ENCODE data around the gene CCDC93. TPM values are rescaled to one million over a fixed set of nuclear protein-coding genes. Genes with fewer than 3 reads are reported as not detected.

Gene CCDC93
- polyA plus RNA-seq (2013, experiment 1 of 2): 9.4 TPM
- polyA plus RNA-seq (2013, experiment 2 of 2): 11.3 TPM

GRCh38 chr2:118013724-118014491 lies at the start of gene CCDC93:
TSS of gene CCDC93 (minus strand) at chr2:118014070. CDS start at chr2:118013995, 75 bp downstream.
- H3K27me3 ChIP-seq (ENCODE audit: insufficient read depth, low read length, poor library complexity): no peaks in the 10 kb centered on the region
- peaks cover 2% of the 10 kb centered on the region for H3K79me2 ChIP-seq (ENCODE audit: control insufficient read depth, insufficient read depth, low read length)
- H3K27ac ChIP-seq (ENCODE audit: low read depth, low read length): peak within 1 kb of the TSS; percentile 74
- H3K18ac ChIP-seq (ENCODE audit: low read length): peak within 1 kb of the TSS; percentile 81
- H3K36me3 ChIP-seq (ENCODE audit: control insufficient read depth, insufficient read depth, low read length): no peaks in the 10 kb centered on the region
- peak; percentile 91 for DNase-seq
- peaks cover 4% of the 10 kb centered on the region for H3K79me1 ChIP-seq (ENCODE audit: low read length)
- H2BK15ac ChIP-seq (replicated peaks; ENCODE audit: low read depth): no peak within 1 kb of the TSS
- H3K23ac ChIP-seq (ENCODE audit: low read length): no peak within 1 kb of the TSS
- H3K56ac ChIP-seq (ENCODE audit: low read length): peak within 1 kb of the TSS; percentile 89
- no peak within 1 kb of the TSS for H2BK5ac ChIP-seq (ENCODE audit: low read length)
- no peak within 1 kb of the TSS for H2BK120ac ChIP-seq (ENCODE audit: low read depth, low read length)
- H3K4me1 ChIP-seq (ENCODE audit: control insufficient read depth, low read depth, low read length): peaks cover 2% of the 10 kb centered on the region
- peak within 1 kb of the TSS; percentile 84 for H3K4me3 ChIP-seq (ENCODE audit: low read length)
- H4K8ac ChIP-seq (ENCODE audit: low read depth, low read length): no peak within 1 kb of the TSS
- peak within 1 kb of the TSS; percentile 80 for H3K9ac ChIP-seq (ENCODE audit: low read length)
- no peak within 1 kb of the TSS for H3K4ac ChIP-seq (ENCODE audit: low read depth, low read length)
- WGBS (ENCODE audit: extremely low coverage, insufficient coverage, low lambda C conversion rate): no CpG with 5 or more reads among the region's 71 CpGs
- no peak within 1 kb of the TSS for H2AK5ac ChIP-seq (ENCODE audit: low read length)
- H3K4me2 ChIP-seq (ENCODE audit: low read length): peak within 1 kb of the TSS; percentile 78
- no peak within 1 kb of the TSS for H4K5ac ChIP-seq (ENCODE audit: low read length)

GRCh38 chr2:118062669-118063068 lies 48.8 kb upstream of the CCDC93 start:
- WGBS (ENCODE audit: extremely low coverage, insufficient coverage, low lambda C conversion rate): no CpG with 5 or more reads among the region's 2 CpGs
- H3K79me2 ChIP-seq (ENCODE audit: control insufficient read depth, insufficient read depth, low read length): no peaks in the 10 kb centered on the region
- DNase-seq: no peak
- H3K27me3 ChIP-seq (ENCODE audit: insufficient read depth, low read length, poor library complexity): no peaks in the 10 kb centered on the region
- H3K4ac ChIP-seq (ENCODE audit: low read depth, low read length): no peak overlapping the region
- no peak overlapping the region for H4K5ac ChIP-seq (ENCODE audit: low read length)
- H2AK5ac ChIP-seq (ENCODE audit: low read length): no peak overlapping the region
- H2BK120ac ChIP-seq (ENCODE audit: low read depth, low read length): no peak overlapping the region
- no peak overlapping the region for H3K9ac ChIP-seq (ENCODE audit: low read length)
- H3K4me3 ChIP-seq (ENCODE audit: low read length): no peak overlapping the region
- H3K79me1 ChIP-seq (ENCODE audit: low read length): no peaks in the 10 kb centered on the region
- no peak overlapping the region for H3K23ac ChIP-seq (ENCODE audit: low read length)
- H3K18ac ChIP-seq (ENCODE audit: low read length): no peak overlapping the region
- H3K4me2 ChIP-seq (ENCODE audit: low read length): no peak overlapping the region
- no peak overlapping the region for H3K27ac ChIP-seq (ENCODE audit: low read depth, low read length)
- no peaks in the 10 kb centered on the region for H3K36me3 ChIP-seq (ENCODE audit: control insufficient read depth, insufficient read depth, low read length)
- H3K56ac ChIP-seq (ENCODE audit: low read length): no peak overlapping the region
- no peak overlapping the region for H4K8ac ChIP-seq (ENCODE audit: low read depth, low read length)
- H3K4me1 ChIP-seq (ENCODE audit: control insufficient read depth, low read depth, low read length): no peaks in the 10 kb centered on the region
- H2BK5ac ChIP-seq (ENCODE audit: low read length): no peak overlapping the region
- H2BK15ac ChIP-seq (replicated peaks; ENCODE audit: low read depth): no peak overlapping the region

- Histone ChIP-seq H3K4me2 (ENCODE audit: low read length) (no peak overlapping the region), H2BK120ac (ENCODE audit: low read depth, low read length) (no peak overlapping the region), H3K79me1 (ENCODE audit: low read length) (no peaks in the 10 kb centered on the region), H2BK15ac (replicated peaks; ENCODE audit: low read depth) (no peak overlapping the region), H3K4me3 (ENCODE audit: low read length) (no peak overlapping the region), H3K27ac (ENCODE audit: low read depth, low read length) (no peak overlapping the region), H3K9ac (ENCODE audit: low read length) (no peak overlapping the region), H3K4ac (ENCODE audit: low read depth, low read length) (no peak overlapping the region), H3K27me3 (ENCODE audit: insufficient read depth, low read length, poor library complexity) (no peaks in the 10 kb centered on the region), H4K8ac (ENCODE audit: low read depth, low read length) (no peak overlapping the region), H4K5ac (ENCODE audit: low read length) (no peak overlapping the region), H3K79me2 (ENCODE audit: control insufficient read depth, insufficient read depth, low read length) (no peaks in the 10 kb centered on the region), H3K36me3 (ENCODE audit: control insufficient read depth, insufficient read depth, low read length) (no peaks in the 10 kb centered on the region), H3K18ac (ENCODE audit: low read length) (no peak overlapping the region), H2AK5ac (ENCODE audit: low read length) (no peak overlapping the region), H3K56ac (ENCODE audit: low read length) (no peak overlapping the region), H3K4me1 (ENCODE audit: control insufficient read depth, low read depth, low read length) (no peaks in the 10 kb centered on the region), H2BK5ac (ENCODE audit: low read length) (no peak overlapping the region), H3K23ac (ENCODE audit: low read length) (no peak overlapping the region)
- no peak for DNase-seq
Observed at GRCh38 chr2:118062048-118062447, 48.2 kb upstream of the CCDC93 start.

GRCh38 chr2:118061135-118061955 lies 47.5 kb upstream of the CCDC93 start:
- H3K36me3 ChIP-seq (ENCODE audit: control insufficient read depth, insufficient read depth, low read length): no peaks in the 10 kb centered on the region
- H3K9ac ChIP-seq (ENCODE audit: low read length): no peak overlapping the region
- H3K79me2 ChIP-seq (ENCODE audit: control insufficient read depth, insufficient read depth, low read length): no peaks in the 10 kb centered on the region
- H3K4ac ChIP-seq (ENCODE audit: low read depth, low read length): no peak overlapping the region
- H3K18ac ChIP-seq (ENCODE audit: low read length): no peak overlapping the region
- H3K4me2 ChIP-seq (ENCODE audit: low read length): no peak overlapping the region
- no peak overlapping the region for H4K8ac ChIP-seq (ENCODE audit: low read depth, low read length)
- no peaks in the 10 kb centered on the region for H3K27me3 ChIP-seq (ENCODE audit: insufficient read depth, low read length, poor library complexity)
- no peaks in the 10 kb centered on the region for H3K79me1 ChIP-seq (ENCODE audit: low read length)
- peak; percentile 78 for DNase-seq
- peak overlapping the region; percentile 15 for H3K56ac ChIP-seq (ENCODE audit: low read length)
- H2BK5ac ChIP-seq (ENCODE audit: low read length): no peak overlapping the region
- no peak overlapping the region for H2BK120ac ChIP-seq (ENCODE audit: low read depth, low read length)
- H3K27ac ChIP-seq (ENCODE audit: low read depth, low read length): no peak overlapping the region
- H4K5ac ChIP-seq (ENCODE audit: low read length): peak overlapping the region; percentile 18
- peaks cover 1% of the 10 kb centered on the region for H3K4me1 ChIP-seq (ENCODE audit: control insufficient read depth, low read depth, low read length)
- WGBS (ENCODE audit: extremely low coverage, insufficient coverage, low lambda C conversion rate): no CpG with 5 or more reads among the region's 4 CpGs
- H3K23ac ChIP-seq (ENCODE audit: low read length): no peak overlapping the region
- H2BK15ac ChIP-seq (replicated peaks; ENCODE audit: low read depth): no peak overlapping the region
- H2AK5ac ChIP-seq (ENCODE audit: low read length): no peak overlapping the region
- no peak overlapping the region for H3K4me3 ChIP-seq (ENCODE audit: low read length)

GRCh38 chr2:118059919-118060478 lies 46.1 kb upstream of the CCDC93 start:
- Histone ChIP-seq H2AK5ac (ENCODE audit: low read length) (no peak overlapping the region), H2BK15ac (replicated peaks; ENCODE audit: low read depth) (no peak overlapping the region), H3K9ac (ENCODE audit: low read length) (no peak overlapping the region), H3K79me2 (ENCODE audit: control insufficient read depth, insufficient read depth, low read length) (no peaks in the 10 kb centered on the region), H2BK120ac (ENCODE audit: low read depth, low read length) (no peak overlapping the region), H3K18ac (ENCODE audit: low read length) (no peak overlapping the region), H2BK5ac (ENCODE audit: low read length) (no peak overlapping the region), H3K23ac (ENCODE audit: low read length) (no peak overlapping the region), H3K4ac (ENCODE audit: low read depth, low read length) (no peak overlapping the region), H4K8ac (ENCODE audit: low read depth, low read length) (no peak overlapping the region), H3K4me3 (ENCODE audit: low read length) (no peak overlapping the region), H3K27ac (ENCODE audit: low read depth, low read length) (no peak overlapping the region), H3K56ac (ENCODE audit: low read length) (no peak overlapping the region), H3K27me3 (ENCODE audit: insufficient read depth, low read length, poor library complexity) (no peaks in the 10 kb centered on the region), H3K79me1 (ENCODE audit: low read length) (no peaks in the 10 kb centered on the region), H3K4me1 (ENCODE audit: control insufficient read depth, low read depth, low read length) (peaks cover 8% of the 10 kb centered on the region), H4K5ac (ENCODE audit: low read length) (no peak overlapping the region), H3K4me2 (ENCODE audit: low read length) (no peak overlapping the region), H3K36me3 (ENCODE audit: control insufficient read depth, insufficient read depth, low read length) (no peaks in the 10 kb centered on the region)
- DNase-seq: no peak
- 100% methylated on average over 1 of the region's 4 CpGs for WGBS (ENCODE audit: extremely low coverage, insufficient coverage, low lambda C conversion rate)
